GM12872 (cell line): ENCODE results near the gene LRGUK.

Experiments used
- CTCF ChIP-seq: IDR thresholded peaks from 3 replicates; pipeline ENCODE4 v1.5.1; 2011; ENCODE audit warnings: low read depth, mild to moderate bottlenecking, low read length, moderate library complexity; ENCODE audit not compliant: insufficient read depth

The LRGUK gene

DNA sequence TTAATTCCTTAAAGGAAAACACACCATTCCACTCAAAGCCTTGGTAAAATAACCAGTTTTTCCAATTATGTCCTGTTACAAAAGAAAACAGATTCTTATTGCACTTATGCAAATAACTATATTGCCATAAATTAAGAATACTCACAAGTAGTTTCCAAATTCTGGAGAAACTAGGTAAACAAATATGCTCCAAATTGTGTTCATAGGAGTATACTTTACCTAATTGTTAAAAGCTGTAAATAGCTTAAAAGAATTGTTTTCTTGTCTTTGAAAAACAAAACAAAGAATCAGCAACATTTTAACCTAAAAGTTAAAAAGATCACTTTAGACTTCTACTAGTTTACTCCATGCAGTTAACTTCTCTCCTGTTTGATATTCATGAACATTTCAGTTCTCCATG, 38.9 kb upstream of the LRGUK start:
- no peak for TF ChIP-seq CTCF

DNA sequence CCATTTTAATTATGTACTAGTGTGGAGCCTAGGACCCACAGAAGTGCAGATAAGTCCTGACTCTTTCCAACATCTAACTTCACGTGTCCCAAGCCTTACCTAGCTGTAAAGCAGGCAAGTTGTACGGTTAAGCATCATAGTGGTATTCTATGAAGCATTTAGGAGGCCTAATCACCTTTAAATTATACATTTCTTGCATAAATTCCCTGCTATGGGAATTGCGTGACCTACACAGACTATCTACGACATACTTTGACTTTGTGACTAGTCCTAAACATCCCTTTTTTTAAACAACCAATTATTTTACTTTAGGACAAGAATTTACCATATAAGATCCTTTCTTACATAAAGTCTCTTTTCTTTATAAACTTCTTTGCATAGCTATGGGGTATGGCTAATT, 37.7 kb upstream of the LRGUK start:
- no peak for TF ChIP-seq CTCF

- TF ChIP-seq CTCF: no peak
These were observed 29.1 kb upstream of the LRGUK start for GRCh38 chr7:134098072-134098471.

GRCh38 chr7:134101716-134102115, 25.4 kb upstream of the LRGUK start:
- TF ChIP-seq CTCF: no peak

DNA sequence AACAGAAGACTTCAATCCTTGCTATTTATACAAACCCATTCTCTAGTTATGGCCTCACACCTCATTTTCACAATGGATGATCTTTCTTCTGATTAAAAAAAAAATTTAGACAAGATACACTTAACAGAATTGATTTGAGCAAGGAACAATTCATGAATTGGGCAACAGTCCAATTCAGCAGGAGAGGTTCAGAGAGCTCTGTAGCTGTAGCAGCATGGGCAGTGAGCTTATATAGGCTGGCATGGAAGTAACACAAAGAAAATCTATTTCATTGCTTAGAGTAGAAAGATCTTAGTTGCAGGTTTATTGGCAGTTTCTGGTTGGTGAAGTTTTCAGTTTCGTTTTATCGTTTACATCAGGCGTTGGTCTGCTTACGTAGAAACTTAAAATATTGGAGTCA, 23.0 kb upstream of the LRGUK start:
- TF ChIP-seq CTCF: no peak

DNA sequence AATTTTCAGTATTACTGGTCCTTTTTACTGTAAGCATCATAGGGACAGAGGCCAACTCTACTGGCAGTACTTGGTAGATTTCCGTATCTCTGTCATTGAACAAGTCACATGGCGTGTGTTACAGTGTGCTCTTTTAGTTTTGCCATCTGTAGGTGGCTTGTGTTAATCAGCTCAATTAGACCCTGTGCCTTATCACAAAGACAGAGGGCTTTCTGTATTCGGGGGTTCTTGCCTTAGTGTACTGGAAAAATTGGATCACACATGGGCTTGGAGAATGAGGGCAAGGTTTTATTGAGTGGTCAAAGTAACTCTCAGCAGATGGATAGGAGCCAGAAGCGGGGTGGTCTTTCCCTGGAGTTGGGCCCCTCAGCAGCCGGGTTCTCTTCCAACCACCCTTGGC, 21.3 kb upstream of the LRGUK start:
- TF ChIP-seq CTCF: no peak

DNA sequence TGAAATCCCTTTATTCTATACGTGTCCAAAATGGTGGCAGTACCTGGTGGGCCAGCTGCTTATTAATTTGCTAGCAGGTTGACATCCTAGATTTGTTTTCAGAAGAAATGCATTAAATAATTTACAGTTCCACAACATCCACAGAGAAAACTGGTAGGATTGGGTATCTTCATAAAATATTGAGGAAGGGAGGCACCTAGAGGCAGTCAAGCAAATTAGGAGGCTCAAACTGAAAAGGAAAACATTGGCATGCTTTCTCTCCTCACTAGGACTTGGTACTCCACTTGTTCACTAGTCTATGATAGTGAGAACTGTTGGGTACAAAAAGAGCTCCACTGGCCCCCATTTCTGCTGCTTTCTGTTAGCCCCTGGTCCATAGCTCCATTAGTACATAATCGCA, 18.3 kb upstream of the LRGUK start:
- no peak for TF ChIP-seq CTCF

DNA sequence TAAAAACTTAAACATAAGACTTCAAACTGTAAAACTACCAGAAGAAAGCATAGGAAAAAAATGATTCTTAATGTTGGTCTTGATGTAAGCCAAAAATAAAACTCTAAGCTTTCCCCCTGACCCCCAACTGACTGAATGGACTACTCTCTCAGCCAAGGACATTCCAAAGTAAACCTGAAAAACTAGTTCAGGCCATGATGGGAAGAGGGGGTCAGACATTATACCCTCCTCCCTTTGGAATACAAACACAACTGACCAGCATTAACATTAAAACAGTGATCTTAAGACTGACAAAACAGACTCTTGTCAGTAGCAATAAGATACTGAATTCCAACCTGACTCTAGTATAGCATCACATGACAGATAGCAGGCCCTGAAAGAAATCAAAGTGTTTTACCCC, 13.5 kb upstream of the LRGUK start:
- no peak for TF ChIP-seq CTCF
